GM23338 (cell line): ENCODE results near the gene PTPRN2. TPM values are rescaled to one million over a fixed set of nuclear protein-coding genes. Genes with fewer than 3 reads are reported as not detected.

Experiments
- ATAC-seq: fragments of 200-7000 bp; cut with Tn5 transposase; 3 replicates; pipeline ENCODE4 v1.9.1; 2020
- DNase-seq: peaks from one replicate; pipeline ENCODE4 v3.0.0-alpha.2; 2015; ENCODE audit warnings: low spot score
- H2AFZ ChIP-seq: fragments of 200-600 bp; sonication (generic); 2 replicates; pipeline ENCODE4 v1.8.0; 2016; ENCODE audit warnings: antibody characterized with exemption, mild to moderate bottlenecking, moderate library complexity
- H3F3A ChIP-seq: fragments of 200-600 bp; sonication (generic); replicated peaks from 2 replicates; pipeline ENCODE4 v1.8.0; 2017; ENCODE audit warnings: antibody characterized with exemption, mixed run types, low read depth
- H3K27ac ChIP-seq: fragments of 200-600 bp; sonication (generic); 2 replicates; pipeline ENCODE4 v1.6.1; 2016; ENCODE audit warnings: low read depth
- H3K27me3 ChIP-seq: fragments of 200-600 bp; sonication (generic); 2 replicates; pipeline ENCODE4 v1.8.0; 2016; ENCODE audit warnings: mild to moderate bottlenecking, mixed run types, moderate library complexity; ENCODE audit not compliant: insufficient read depth
- H3K36me3 ChIP-seq: fragments of 200-600 bp; sonication (generic); 2 replicates; pipeline ENCODE4 v1.8.0; 2016; ENCODE audit warnings: mild to moderate bottlenecking; ENCODE audit not compliant: insufficient read depth
- H3K4me1 ChIP-seq: fragments of 200-600 bp; sonication (generic); 2 replicates; pipeline ENCODE4 v1.8.0; 2016; ENCODE audit warnings: mild to moderate bottlenecking, moderate library complexity; ENCODE audit not compliant: insufficient read depth
- H3K4me2 ChIP-seq: fragments of 200-600 bp; sonication (generic); 2 replicates; pipeline ENCODE4 v1.7.1; 2017; ENCODE audit warnings: mixed run types
- H3K4me3 ChIP-seq: fragments of 200-600 bp; sonication (generic); 2 replicates; pipeline ENCODE4 v1.6.1; 2016; ENCODE audit warnings: mixed run types
- H3K79me2 ChIP-seq: fragments of 200-600 bp; sonication (generic); replicated peaks from 2 replicates; pipeline ENCODE4 v1.8.0; 2017; ENCODE audit warnings: mild to moderate bottlenecking; ENCODE audit not compliant: insufficient read depth
- H3K9me2 ChIP-seq: fragments of 200-600 bp; sonication (generic); 2 replicates; pipeline ENCODE4 v1.8.0; 2017; ENCODE audit not compliant: insufficient read depth
- H4K20me1 ChIP-seq: fragments of 200-600 bp; sonication (generic); replicated peaks from 2 replicates; pipeline ENCODE4 v1.8.0; 2017; ENCODE audit warnings: mild to moderate bottlenecking; ENCODE audit not compliant: insufficient read depth
- H3K27ac Mint-ChIP-seq: 2 replicates; pipeline ENCODE4 v1.8.0; 2020; ENCODE audit warnings: inconsistent platforms, mild to moderate bottlenecking, moderate library complexity, mixed read lengths
- H3K27me3 Mint-ChIP-seq: 3 replicates; pipeline ENCODE4 v1.8.0; 2022; ENCODE audit warnings: low read depth, mild to moderate bottlenecking, moderate library complexity, mixed read lengths, inconsistent platforms; ENCODE audit not compliant: insufficient read depth, poor library complexity
- H3K36me3 Mint-ChIP-seq: 3 replicates; pipeline ENCODE4 v1.8.0; 2021; ENCODE audit warnings: low read depth, mild to moderate bottlenecking, inconsistent platforms, moderate library complexity, mixed read lengths
- H3K4me1 Mint-ChIP-seq: 3 replicates; pipeline ENCODE4 v1.8.0; 2020; ENCODE audit warnings: mild to moderate bottlenecking, inconsistent platforms, mixed read lengths
- H3K4me3 Mint-ChIP-seq: 3 replicates; pipeline ENCODE4 v1.8.0; 2021; ENCODE audit warnings: moderate library complexity, mild to moderate bottlenecking, inconsistent platforms, mixed read lengths
- H3K9me3 Mint-ChIP-seq: 3 replicates; pipeline ENCODE4 v1.8.0; 2020; ENCODE audit warnings: moderate library complexity, mild to moderate bottlenecking, inconsistent platforms, mixed read lengths
- CREB1 ChIP-seq: fragments of 250-450 bp; sonication (Bioruptor Pico); IDR thresholded peaks from 2 replicates; pipeline ENCODE4 v1.5.0; 2020; ENCODE audit warnings: low read depth, mild to moderate bottlenecking, moderate library complexity
- CTCF ChIP-seq, 2 experiments: fragments of 200-600 bp in 1 of 2; sonication (generic) in 1 of 2; conservative IDR thresholded peaks; 2 replicates each; pipeline versions ENCODE4 v1.5.1 to v1.6.1; 2016 to 2017; ENCODE audit warnings: antibody characterized with exemption in 2 of 2, low read depth in 2 of 2, mild to moderate bottlenecking in 2 of 2, moderate library complexity in 1 of 2
- ETS1 ChIP-seq: IDR thresholded peaks from 2 replicates; pipeline ENCODE4 v1.6.1; 2016; ENCODE audit warnings: antibody characterized with exemption
- EZH2phosphoT487 ChIP-seq: fragments of 200-600 bp; sonication (generic); IDR thresholded peaks from one replicate; pipeline ENCODE4 v1.8.1; 2018; ENCODE audit warnings: antibody characterized with exemption; ENCODE audit not compliant: unreplicated experiment
- JUNB ChIP-seq: IDR thresholded peaks from one replicate; pipeline ENCODE4 v1.6.1; 2016; ENCODE audit warnings: antibody characterized with exemption; ENCODE audit not compliant: unreplicated experiment
- NANOG ChIP-seq: IDR thresholded peaks from 2 replicates; pipeline ENCODE4 v1.6.1; 2016; ENCODE audit warnings: antibody characterized with exemption, borderline replicate concordance
- REST ChIP-seq: IDR thresholded peaks from one replicate; pipeline ENCODE4 v1.6.1; 2018; ENCODE audit warnings: antibody characterized with exemption; ENCODE audit not compliant: unreplicated experiment
- ZNF114 ChIP-seq: fragments of 250-450 bp; sonication (Bioruptor Pico); IDR thresholded peaks from 2 replicates; pipeline ENCODE4 v1.5.0; 2020; ENCODE audit warnings: mild to moderate bottlenecking, moderate library complexity
- ZNF331 ChIP-seq: fragments of 250-450 bp; sonication (Bioruptor Pico); IDR thresholded peaks from 2 replicates; pipeline ENCODE4 v1.5.0; 2020; ENCODE audit warnings: low read depth, mild to moderate bottlenecking, moderate library complexity
- ZNF462 ChIP-seq: fragments of 250-450 bp; sonication (Bioruptor Pico); IDR thresholded peaks from 2 replicates; pipeline ENCODE4 v1.5.0; 2020; ENCODE audit warnings: mild to moderate bottlenecking, moderate library complexity
- polyA plus RNA-seq: library from polyadenylated mRNA; unstranded; fragments of >200 nt; fragmentation: Nextera tagmentation; extraction: Ambion mirVana; gene quantifications from 2 replicates; pipeline ENCODE4 v1.2.1, GENCODE V29; 2016
- total RNA-seq: library from RNA; depleted of rRNA; stranded (reverse); fragments of >200 nt; shearing (Covaris generic); gene quantifications from 2 replicates; pipeline ENCODE4 v1.2.3, GENCODE V29; 2014

The PTPRN2 gene
- total and polyA plus RNA-seq, 2 experiments from 2014 or later = 0.87 to 4.0 TPM

GRCh38 chr7:158401826-158402225, 185.8 kb downstream of the PTPRN2 start:
- no peak overlapping the region for H3K27ac ChIP-seq
- Mint-ChIP-seq H3K4me3 (no peak overlapping the region), H3K4me1 (peaks cover 3% of the 10 kb centered on the region; the same call in 1 of the 3 replicates), H3K27me3 (peaks cover 15% of the 10 kb centered on the region), H3K36me3 (peaks cover 50% of the 10 kb centered on the region), H3K9me3 (peaks cover 87% of the 10 kb centered on the region), H3K27ac (no peak overlapping the region)
- DNase-seq = no peak
- H4K20me1 ChIP-seq = no peaks in the 10 kb centered on the region
- no peak overlapping the region for H2AFZ ChIP-seq
- no peak for ATAC-seq
- no peaks in the 10 kb centered on the region for H3F3A ChIP-seq
- H3K4me3 ChIP-seq = no peak overlapping the region
- H3K36me3 ChIP-seq = no peaks in the 10 kb centered on the region
- no peaks in the 10 kb centered on the region for H3K79me2 ChIP-seq
- peaks cover 11% of the 10 kb centered on the region for H3K4me1 ChIP-seq
- H3K9me2 ChIP-seq = no peaks in the 10 kb centered on the region
- no peak overlapping the region for H3K4me2 ChIP-seq
- H3K27me3 ChIP-seq = no peaks in the 10 kb centered on the region
- no peak for TF ChIP-seq CTCF (conservative IDR thresholded peaks at IDR 0.05; ENCODE audit: low read depth in 2 of 2)
- no peak for TF ChIP-seq CREB1 (CRISPR knock-in tag)
- no peak for TF ChIP-seq NANOG
- no peak for TF ChIP-seq JUNB
- TF ChIP-seq ETS1 = no peak
- TF ChIP-seq ZNF114 (CRISPR knock-in tag) = no peak
- TF ChIP-seq ZNF331 = no peak
- TF ChIP-seq EZH2phosphoT487 = no peak
- TF ChIP-seq REST = no peak

GRCh38 chr7:158401295-158401694, 186.3 kb downstream of the PTPRN2 start:
- no peaks in the 10 kb centered on the region for H3F3A ChIP-seq
- Mint-ChIP-seq H3K36me3 (peaks cover 48% of the 10 kb centered on the region), H3K27me3 (peaks cover 12% of the 10 kb centered on the region), H3K27ac (no peak overlapping the region), H3K4me1 (peaks cover 3% of the 10 kb centered on the region; the same call in 1 of the 3 replicates), H3K9me3 (peaks cover 87% of the 10 kb centered on the region), H3K4me3 (no peak overlapping the region)
- DNase-seq (no peak), ATAC-seq (no peak)
- H2AFZ ChIP-seq = no peak overlapping the region
- no peaks in the 10 kb centered on the region for H3K9me2 ChIP-seq
- no peak overlapping the region for H3K27ac ChIP-seq
- no peaks in the 10 kb centered on the region for H3K79me2 ChIP-seq
- H3K4me2 ChIP-seq = no peak overlapping the region
- no peaks in the 10 kb centered on the region for H3K36me3 ChIP-seq
- no peaks in the 10 kb centered on the region for H3K27me3 ChIP-seq
- no peak overlapping the region for H3K4me3 ChIP-seq
- H4K20me1 ChIP-seq = no peaks in the 10 kb centered on the region
- H3K4me1 ChIP-seq = peaks cover 16% of the 10 kb centered on the region
- no peak for TF ChIP-seq ZNF462 (CRISPR knock-in tag)
- TF ChIP-seq NANOG = no peak
